ENCODE results near the gene GPR137C. TPM values are rescaled to one million over a fixed set of nuclear protein-coding genes. Genes with fewer than 3 reads are reported as not detected.

Gene GPR137C
- total and polyA plus RNA-seq, 2 of the 8 experiments (the other 6 are each of a cell fraction or from before 2014, with no cell fraction given), result 2.7 to 4.3 TPM

- Histone ChIP-seq H3K36me3 (ENCODE audit: control insufficient read depth in 2 of 4, insufficient read depth in 4 of 4, low read length in 3 of 4) (peaks cover 0 to 4% (median 0%) of the 10 kb centered on the region in 4 experiments; a peak in 1 of 8 replicates), H2BK20ac (ENCODE audit: low read length) (no peak overlapping the region), H3K27me3 (replicated peaks in 1 of 4; ENCODE audit: control insufficient read depth in 3 of 4, extremely low read depth in 1 of 4, insufficient read depth in 3 of 4, low read length in 3 of 4) (no peaks in the 10 kb centered on the region), H2BK120ac (replicated peaks; ENCODE audit: low read depth, low read length) (no peak overlapping the region), H3K27ac (ENCODE audit: low read depth, low read length) (no peak overlapping the region), H2BK15ac (ENCODE audit: low read length) (no peak overlapping the region), H3K79me1 (ENCODE audit: low read depth, low read length) (no peaks in the 10 kb centered on the region), H4K8ac (ENCODE audit: extremely low read depth, insufficient read depth, low read length) (no peak overlapping the region), H3K4me1 (replicated peaks in 1 of 4; ENCODE audit: control insufficient read depth in 3 of 4, insufficient read depth in 4 of 4, low read length in 3 of 4) (no peaks in the 10 kb centered on the region), H4K20me1 (replicated peaks in 1 of 2; ENCODE audit: control insufficient read depth in 1 of 2, insufficient read depth in 2 of 2, low read length in 2 of 2) (no peaks in the 10 kb centered on the region), H3K9ac (replicated peaks in 1 of 4; ENCODE audit: extremely low read depth in 1 of 4, low read depth in 3 of 4, low read length in 3 of 4) (no peak overlapping the region), H3K9me3 (ENCODE audit: insufficient read depth in 2 of 2, low read depth in 1 of 2, low read length in 1 of 2) (no peaks in the 10 kb centered on the region), H3K14ac (ENCODE audit: insufficient read length) (no peak overlapping the region), H3K4me3 (ENCODE audit: extremely low read depth in 1 of 4, insufficient read depth in 2 of 4, low read depth in 3 of 4, low read length in 4 of 4) (no peak overlapping the region), H2AFZ (ENCODE audit: low read length) (no peak overlapping the region), H4K91ac (replicated peaks; ENCODE audit: insufficient read length, low read length) (no peak overlapping the region), H2AK5ac (ENCODE audit: low read depth, low read length) (no peak overlapping the region), H3K18ac (ENCODE audit: extremely low read depth, low read length) (no peak overlapping the region), H2BK12ac (ENCODE audit: low read depth, low read length) (no peak overlapping the region), H3K23me2 (ENCODE audit: low read depth, low read length) (no peaks in the 10 kb centered on the region), H3K79me2 (ENCODE audit: control insufficient read depth in 1 of 2, insufficient read depth in 2 of 2, low read length in 2 of 2) (no peaks in the 10 kb centered on the region), H3K23ac (ENCODE audit: insufficient read length) (no peak overlapping the region), H4K5ac (ENCODE audit: insufficient read length, low read depth, low read length) (no peak overlapping the region), H3K4me2 (ENCODE audit: insufficient read depth in 1 of 2, low read depth in 2 of 2, low read length in 2 of 2) (no peak overlapping the region), H2BK5ac (ENCODE audit: low read depth, low read length) (no peak overlapping the region), H3K4ac (replicated peaks; ENCODE audit: insufficient read length, low read depth, low read length) (no peak overlapping the region), H3K56ac (replicated peaks; ENCODE audit: insufficient read length, low read depth, low read length) (no peak overlapping the region)
- POLR2A ChIA-PET (ENCODE audit: partially characterized antibody), result interaction anchor here (1.0 kb wide), 1 partner anchor 11 kb away, joined by 3 read pairs; no protein-coding TSS in a partner anchor
- CTCF ChIA-PET (ENCODE audit: partially characterized antibody), result no interaction called here
- DNase-seq (ENCODE audit: low read depth in 1 of 2, low spot score in 2 of 2), result peak in 1 of 2 experiments; percentile 17
- FAIRE-seq, result peak; percentile 57
- WGBS, 2 experiments (ENCODE audit: extremely low coverage in 1 of 2, insufficient coverage in 1 of 2, insufficient read length in 1 of 2, insufficient replicate concordance in 2 of 2, low coverage in 1 of 2, low lambda C conversion rate in 2 of 2, missing lambda C conversion rate in 1 of 2), result 68% methylated on average over 2 of the region's 2 CpGs; no CpG with 5 or more reads in 1 of the 2 experiments
- TF ChIP-seq SIRT6 (IDR thresholded peaks at IDR 0.05; ENCODE audit: low read length) (no peak), NANOG (IDR thresholded peaks at IDR 0.05; ENCODE audit: insufficient read depth, low read depth, low read length, poor library complexity, severe bottlenecking) (peak; percentile 81), SP2 (IDR thresholded peaks at IDR 0.05; ENCODE audit: low read length) (no peak), MAFK (IDR thresholded peaks at IDR 0.05; ENCODE audit: low read depth, low read length) (no peak), CREB1 (IDR thresholded peaks at IDR 0.05) (no peak)
These were observed 111.2 kb downstream of the GPR137C start for GRCh38 chr14:52663850-52664249.
